GM10847 (cell line): ENCODE measurements around the gene CEP170.

Experiments used
- POLR2A ChIP-seq: IDR thresholded peaks from 2 replicates; pipeline ENCODE4 v1.6.1; 2011; ENCODE audit not compliant: insufficient read length; ENCODE audit errors: extremely low read depth

The CEP170 gene

GRCh38 chr1:243254927-243255790 lies at the start of gene CEP170:
Gene CEP170 (minus strand): TSS chr1:243255281. CDS start chr1:243225280, 30,001 bp downstream.
- peak; percentile 55 for TF ChIP-seq POLR2A

GRCh38 chr1:243301059-243301458 lies 46.0 kb upstream of the CEP170 start:
- no peak for TF ChIP-seq POLR2A

- no peak for TF ChIP-seq POLR2A
Measured at GRCh38 chr1:243299069-243299468, 44.0 kb upstream of the CEP170 start.

- no peak for TF ChIP-seq POLR2A
Measured at GRCh38 chr1:243294723-243295121, 39.6 kb upstream of the CEP170 start.

- TF ChIP-seq POLR2A, result no peak
Measured at GRCh38 chr1:243293941-243294722, 39.1 kb upstream of the CEP170 start.

GRCh38 chr1:243292117-243292516 lies 37.0 kb upstream of the CEP170 start:
- TF ChIP-seq POLR2A, result no peak

- no peak for TF ChIP-seq POLR2A
Measured at GRCh38 chr1:243291292-243291691, 36.2 kb upstream of the CEP170 start.

DNA sequence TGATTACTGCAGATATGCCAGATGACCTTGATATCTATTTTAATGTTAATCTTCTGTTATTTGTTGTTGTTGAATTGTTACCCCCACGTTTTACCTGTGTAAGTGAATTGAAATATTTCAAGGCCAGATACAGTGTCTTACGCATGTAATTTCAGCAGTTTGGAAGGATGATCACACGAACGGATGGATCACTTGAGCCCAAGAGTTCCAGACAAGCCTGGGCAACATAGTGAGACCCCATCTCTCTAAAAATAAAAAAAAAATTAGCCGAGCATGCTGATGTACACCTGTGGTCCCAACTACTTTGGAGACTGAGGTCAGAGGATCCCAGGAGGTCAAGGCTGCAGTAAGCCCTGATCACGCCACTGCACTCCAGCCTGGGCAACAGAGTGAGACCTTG lies 33.0 kb upstream of the CEP170 start:
- no peak for TF ChIP-seq POLR2A

DNA sequence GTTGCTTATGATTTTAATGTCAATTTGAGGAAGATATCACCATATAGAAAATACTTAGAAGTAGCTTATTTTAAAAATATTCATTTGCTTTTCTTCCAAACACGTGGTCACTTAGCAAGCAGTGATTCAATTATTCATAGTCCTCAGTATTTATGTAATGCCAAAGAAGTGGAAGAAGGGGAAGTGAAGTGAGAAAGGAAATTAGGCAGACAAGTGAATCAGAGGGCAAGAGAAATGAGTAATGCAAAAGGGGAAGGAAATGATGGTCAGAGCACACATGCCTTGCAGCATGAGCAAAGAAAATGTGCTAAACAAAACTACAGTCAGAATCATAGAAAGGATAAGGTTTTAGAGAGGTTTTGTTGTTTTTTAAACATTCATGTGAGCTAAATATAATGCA lies 32.6 kb upstream of the CEP170 start:
- no peak for TF ChIP-seq POLR2A

DNA sequence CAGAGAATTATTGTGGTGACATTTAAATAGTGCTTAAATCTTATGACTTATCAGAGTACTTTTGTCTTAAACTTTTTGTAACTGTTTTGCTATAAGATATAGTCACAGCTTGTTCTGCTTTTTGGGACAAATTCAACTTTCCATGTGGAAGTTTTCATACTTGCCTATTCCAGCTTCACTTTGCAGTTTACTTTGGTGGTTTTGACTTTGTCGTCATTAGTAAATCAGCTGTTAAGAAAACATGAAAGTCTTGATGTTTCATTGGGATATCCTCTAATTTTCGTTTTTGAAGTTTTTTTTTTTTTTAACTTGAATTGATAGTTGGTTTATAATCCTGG lies 32.0 kb upstream of the CEP170 start:
- no peak for TF ChIP-seq POLR2A

DNA sequence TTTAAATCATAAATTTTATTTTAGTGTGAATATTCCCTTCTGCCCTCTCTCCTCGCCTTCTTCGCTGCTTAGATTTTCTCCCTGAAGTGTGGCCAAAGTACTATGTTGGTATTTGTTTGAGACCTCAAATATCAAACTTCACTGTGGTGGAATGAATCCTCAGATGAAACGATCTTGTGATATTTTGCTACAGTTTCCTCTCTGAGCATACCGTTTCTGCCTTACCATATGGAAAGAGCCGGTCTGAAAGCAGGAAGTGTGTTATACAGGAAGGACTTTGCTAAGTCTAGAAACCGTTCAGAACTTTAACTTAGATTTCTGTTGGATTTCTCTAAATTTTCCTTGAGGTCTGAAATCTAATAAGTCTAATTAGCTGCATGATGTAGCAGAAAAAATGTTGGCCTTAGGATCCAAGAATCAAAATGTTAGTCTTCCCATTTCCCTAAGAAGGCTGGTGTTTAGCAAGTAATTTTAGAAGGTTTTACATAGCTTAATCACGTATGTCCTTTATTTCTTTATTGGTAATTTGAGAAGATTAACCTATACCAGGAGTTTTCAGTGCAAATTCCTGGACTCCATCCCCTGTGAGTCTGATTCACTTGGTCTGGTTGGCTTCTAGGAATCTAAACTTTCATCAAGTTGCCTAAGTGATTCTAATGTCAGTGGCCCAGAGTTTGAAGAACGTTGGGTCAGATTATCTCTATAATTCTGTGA lies 31.5 kb upstream of the CEP170 start:
- no peak for TF ChIP-seq POLR2A

- no peak for TF ChIP-seq POLR2A
Measured at GRCh38 chr1:243281672-243282071, 26.6 kb upstream of the CEP170 start.

DNA sequence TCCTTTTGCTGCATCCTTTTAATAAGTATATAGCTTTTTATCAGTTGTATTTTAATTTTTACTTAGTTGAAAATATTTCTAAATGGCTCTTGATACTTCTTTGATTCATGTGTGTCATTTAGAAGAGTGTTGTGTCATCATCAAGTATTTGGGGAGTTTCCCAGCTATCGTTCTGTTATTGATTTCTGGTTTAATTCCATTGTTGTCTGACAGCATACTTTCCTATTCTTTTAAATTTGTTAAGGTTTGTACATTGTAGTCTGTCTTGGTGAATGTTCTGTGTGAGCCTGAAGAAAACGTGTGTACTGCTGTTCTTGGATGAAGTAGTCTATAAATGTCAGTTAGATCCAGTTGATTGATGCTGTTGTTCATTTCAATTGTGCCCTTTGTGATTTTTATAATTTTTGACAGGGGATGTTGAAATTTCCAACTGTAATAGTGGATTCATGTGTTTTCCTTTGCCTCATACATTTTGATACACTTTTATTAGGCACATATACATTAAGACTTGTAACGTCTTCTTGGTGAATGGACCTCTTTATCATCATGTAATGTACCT lies 25.6 kb upstream of the CEP170 start:
- no peak for TF ChIP-seq POLR2A

- TF ChIP-seq POLR2A, result no peak
Measured at GRCh38 chr1:243275316-243275715, 20.2 kb upstream of the CEP170 start.

- no peak for TF ChIP-seq POLR2A
Measured at GRCh38 chr1:243273945-243274344, 18.9 kb upstream of the CEP170 start.

GRCh38 chr1:243273506-243273905 lies 18.4 kb upstream of the CEP170 start:
- no peak for TF ChIP-seq POLR2A

GRCh38 chr1:243272401-243272800 lies 17.3 kb upstream of the CEP170 start:
- no peak for TF ChIP-seq POLR2A
